AG09309 (cell line): ENCODE data around the gene RPP25.

Experiments used
- DNase-seq: peaks from one replicate; pipeline ENCODE4 v3.0.0-alpha.2; 2010; ENCODE audit warnings: low read depth
- H3K4me3 ChIP-seq: 2 replicates; pipeline ENCODE4 v1.5.1; 2011; ENCODE audit warnings: mild to moderate bottlenecking, low read depth, low read length, moderate library complexity; ENCODE audit not compliant: control insufficient read depth
- TF ChIP-seq, protein P1 (sequence below): IDR thresholded peaks from 2 replicates; pipeline ENCODE4 v1.5.1; 2011; ENCODE audit warnings: mild to moderate bottlenecking, low read depth, low read length, inconsistent platforms; ENCODE audit not compliant: insufficient read depth, control insufficient read depth; ENCODE audit errors: missing control alignments

The RPP25 gene

DNA sequence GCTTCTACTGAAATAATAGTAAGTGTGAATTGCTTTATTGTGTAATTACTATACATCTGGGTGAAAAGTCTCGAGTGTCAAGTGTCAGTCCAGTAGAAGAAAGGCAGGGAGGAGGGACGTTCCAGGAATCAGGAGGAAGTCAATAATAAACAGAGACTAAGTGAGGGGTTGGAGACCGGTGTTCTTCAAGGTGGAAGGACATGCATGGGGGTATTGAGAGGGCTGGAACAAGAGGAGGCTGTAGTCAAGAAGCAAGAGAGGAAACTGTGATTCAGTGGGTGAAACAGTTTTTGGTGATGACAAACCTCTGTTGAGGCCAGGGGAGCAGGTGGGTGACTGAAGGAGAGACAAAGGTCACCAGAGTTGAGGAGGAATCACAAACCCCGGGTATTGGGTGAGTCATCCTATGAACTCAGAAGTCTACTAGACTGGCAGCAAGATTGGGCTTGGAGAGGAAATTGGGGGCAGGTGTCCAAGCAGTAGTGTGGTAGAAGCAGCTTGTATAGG lies 27.2 kb upstream of the RPP25 start:
- TF ChIP-seq, protein P1, sequence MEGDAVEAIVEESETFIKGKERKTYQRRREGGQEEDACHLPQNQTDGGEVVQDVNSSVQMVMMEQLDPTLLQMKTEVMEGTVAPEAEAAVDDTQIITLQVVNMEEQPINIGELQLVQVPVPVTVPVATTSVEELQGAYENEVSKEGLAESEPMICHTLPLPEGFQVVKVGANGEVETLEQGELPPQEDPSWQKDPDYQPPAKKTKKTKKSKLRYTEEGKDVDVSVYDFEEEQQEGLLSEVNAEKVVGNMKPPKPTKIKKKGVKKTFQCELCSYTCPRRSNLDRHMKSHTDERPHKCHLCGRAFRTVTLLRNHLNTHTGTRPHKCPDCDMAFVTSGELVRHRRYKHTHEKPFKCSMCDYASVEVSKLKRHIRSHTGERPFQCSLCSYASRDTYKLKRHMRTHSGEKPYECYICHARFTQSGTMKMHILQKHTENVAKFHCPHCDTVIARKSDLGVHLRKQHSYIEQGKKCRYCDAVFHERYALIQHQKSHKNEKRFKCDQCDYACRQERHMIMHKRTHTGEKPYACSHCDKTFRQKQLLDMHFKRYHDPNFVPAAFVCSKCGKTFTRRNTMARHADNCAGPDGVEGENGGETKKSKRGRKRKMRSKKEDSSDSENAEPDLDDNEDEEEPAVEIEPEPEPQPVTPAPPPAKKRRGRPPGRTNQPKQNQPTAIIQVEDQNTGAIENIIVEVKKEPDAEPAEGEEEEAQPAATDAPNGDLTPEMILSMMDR, result no peak
- H3K4me3 ChIP-seq, result no peak overlapping the region
- no peak for DNase-seq

DNA sequence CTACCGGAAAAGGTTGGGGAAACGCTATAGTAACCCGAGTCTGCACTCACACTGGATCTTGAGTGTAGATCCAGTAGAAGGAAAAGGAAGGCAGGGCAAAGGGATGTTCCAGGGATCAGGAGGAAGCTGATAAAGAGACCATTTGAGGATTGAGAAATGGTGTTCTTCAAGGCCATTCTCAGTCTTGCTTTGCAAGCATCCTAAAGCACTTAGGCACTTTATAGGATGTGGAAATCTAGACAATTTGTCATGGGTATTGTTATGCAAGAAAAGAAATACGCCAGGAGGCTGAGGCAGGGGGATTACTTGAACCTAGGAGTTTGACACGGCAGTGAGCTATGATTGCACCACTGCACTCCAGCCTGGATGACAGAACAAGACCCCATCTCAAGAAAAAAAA lies 25.6 kb upstream of the RPP25 start:
- no peak for DNase-seq
- TF ChIP-seq, protein P1, result no peak
- no peak overlapping the region for H3K4me3 ChIP-seq

DNA sequence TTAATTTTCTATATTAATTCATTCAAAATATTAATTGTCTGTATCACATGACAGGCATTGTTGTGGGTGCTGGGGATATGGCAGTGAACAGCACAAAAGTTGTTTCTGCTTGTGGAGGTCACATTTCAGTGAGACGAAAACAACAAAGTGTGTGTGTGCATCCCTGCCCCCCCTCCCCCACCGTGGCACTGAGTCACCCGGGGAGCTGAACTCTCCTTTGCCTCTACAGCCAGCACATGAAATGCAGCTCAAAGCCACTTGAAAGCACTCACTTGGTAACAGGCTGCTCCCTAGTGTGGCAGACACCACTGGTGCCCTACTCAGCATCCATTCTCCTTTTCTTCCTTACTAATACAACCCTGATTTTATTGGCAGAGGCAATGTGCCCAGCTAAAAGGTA lies 21.9 kb upstream of the RPP25 start:
- H3K4me3 ChIP-seq, result no peak overlapping the region
- DNase-seq, result no peak
- TF ChIP-seq, protein P1, result no peak

DNA sequence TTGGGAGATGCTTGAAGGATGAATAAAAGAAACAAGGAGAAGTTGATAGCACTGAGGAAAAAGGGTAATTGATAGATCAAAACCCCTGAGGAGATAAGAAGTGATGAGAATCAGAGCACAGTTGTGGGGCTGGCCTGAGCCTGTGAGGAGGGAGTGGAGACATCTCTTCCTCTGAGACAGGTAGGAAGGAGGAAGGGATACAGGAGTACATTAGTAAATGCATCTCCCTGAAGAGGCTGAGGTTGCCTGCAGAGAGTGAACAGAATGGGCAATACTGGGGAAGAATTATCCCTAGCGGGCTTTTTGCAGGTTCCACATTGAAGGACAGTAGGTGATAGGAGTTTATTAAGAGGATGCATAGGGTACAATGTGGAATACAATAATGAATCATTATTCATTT lies 21.5 kb upstream of the RPP25 start:
- TF ChIP-seq, protein P1, result no peak
- DNase-seq, result no peak
- H3K4me3 ChIP-seq, result no peak overlapping the region

DNA sequence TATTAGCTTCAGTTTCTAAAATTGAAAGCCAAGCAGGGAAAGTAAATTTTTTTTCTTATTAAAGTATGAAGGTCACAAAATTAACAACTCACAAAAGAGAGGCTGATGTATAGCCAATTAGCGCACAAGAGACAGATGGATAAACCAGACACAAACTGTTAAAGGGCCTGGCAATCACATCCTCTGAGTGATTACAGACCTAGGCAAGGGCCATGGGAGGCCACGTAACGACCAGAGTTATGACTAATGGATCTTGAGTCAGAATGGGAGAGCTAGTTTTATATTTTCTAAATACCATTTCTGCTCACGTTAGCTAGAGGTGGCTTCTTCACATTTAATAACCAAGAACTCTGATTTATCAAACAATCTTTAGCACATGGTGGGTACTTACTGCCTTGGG lies 21.0 kb upstream of the RPP25 start:
- TF ChIP-seq, protein P1, result no peak
- H3K4me3 ChIP-seq, result no peak overlapping the region
- DNase-seq, result no peak

DNA sequence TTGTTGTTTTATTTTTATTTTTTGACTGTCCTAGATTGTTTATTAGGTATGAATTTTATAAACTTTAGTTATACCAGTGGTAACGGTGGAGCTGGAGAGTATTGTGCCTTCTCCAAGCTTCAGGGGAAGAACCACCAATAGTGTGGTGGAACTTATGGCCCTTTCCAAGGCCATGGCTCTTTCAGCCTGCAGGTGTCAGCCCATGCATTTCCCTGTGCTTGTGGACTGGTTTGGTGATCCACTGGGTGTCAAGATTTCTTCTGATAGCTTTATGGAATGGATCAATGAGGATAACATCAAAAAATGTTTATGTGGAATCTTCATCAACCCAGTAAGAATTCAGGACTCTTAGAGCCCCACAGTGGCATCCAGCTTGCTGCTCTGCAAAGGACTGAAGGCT lies 19.6 kb upstream of the RPP25 start:
- TF ChIP-seq, protein P1, result peak; percentile 7
- DNase-seq, result no peak
- H3K4me3 ChIP-seq, result no peak overlapping the region

DNA sequence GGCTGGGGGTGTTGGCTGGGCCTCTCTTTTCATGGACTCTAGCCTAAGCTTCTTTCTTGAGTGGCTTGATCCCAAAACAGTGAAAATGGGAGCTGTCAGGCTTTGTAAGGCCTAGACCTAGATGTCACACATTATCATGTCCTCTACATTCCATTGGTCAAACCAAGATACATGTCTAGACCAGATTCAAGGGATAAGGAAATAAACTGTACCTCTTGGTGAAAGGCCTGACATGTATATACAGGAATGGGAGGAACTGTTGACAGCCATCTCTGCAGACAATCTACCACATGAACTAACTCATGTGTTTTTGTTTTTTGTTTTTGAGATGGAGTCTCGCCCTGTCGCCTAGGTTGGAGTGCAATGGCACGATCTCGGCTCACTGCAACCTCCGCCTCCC lies 11.1 kb upstream of the RPP25 start:
- TF ChIP-seq, protein P1, result no peak

More for the DNA sequence above, 11.1 kb upstream of the RPP25 start:
- DNase-seq, result no peak
- no peak overlapping the region for H3K4me3 ChIP-seq
